Fibroblast of lung (primary cell): Measurements from ENCODE around the gene WDR44. TPM values are rescaled to one million over a fixed set of nuclear protein-coding genes. Genes with fewer than 3 reads are reported as not detected.
A peak's percentile ranks its signal among the peaks of the same experiment; 100 is the strongest.

Experiments
- DNase-seq, 2 donors: peaks; one replicate each; pipeline versions ENCODE4 v3.0.0 to v3.0.0-alpha.2; 2010; ENCODE audit warnings: low read depth in 2 of 2
- H2AFZ ChIP-seq: 2 replicates; pipeline ENCODE4 v1.5.1; 2012; ENCODE audit warnings: low read length, control low read depth, inconsistent platforms
- H3K27ac ChIP-seq: 2 replicates; pipeline ENCODE4 v1.5.1; 2011; ENCODE audit warnings: low read length, control low read depth; ENCODE audit not compliant: insufficient read depth
- H3K27me3 ChIP-seq: 2 replicates; pipeline ENCODE4 v1.5.1; 2011; ENCODE audit warnings: mild to moderate bottlenecking, low read length; ENCODE audit not compliant: control insufficient read depth, insufficient read depth
- H3K36me3 ChIP-seq: 2 replicates; pipeline ENCODE4 v1.5.1; 2011; ENCODE audit warnings: low read length; ENCODE audit not compliant: control insufficient read depth, insufficient read depth
- H3K4me1 ChIP-seq: 2 replicates; pipeline ENCODE4 v1.5.1; 2011; ENCODE audit warnings: low read length; ENCODE audit not compliant: control insufficient read depth, insufficient read depth; ENCODE audit errors: extremely low read depth
- H3K4me2 ChIP-seq: 2 replicates; pipeline ENCODE4 v1.5.1; 2011; ENCODE audit warnings: low read length, control low read depth; ENCODE audit not compliant: insufficient read depth; ENCODE audit errors: extremely low read depth
- H3K4me3 ChIP-seq, 4 experiments: fragments of 200-600 bp in 1 of 4; sonication (generic) in 1 of 4; replicated peaks in 1 of 4; 2 replicates each; pipeline ENCODE4 v1.5.1; 2011 to 2016; ENCODE audit warnings: low read length in 4 of 4, low read depth in 3 of 4, mild to moderate bottlenecking in 3 of 4, control low read depth in 2 of 4, inconsistent platforms in 1 of 4, mixed read lengths in 1 of 4; ENCODE audit not compliant: insufficient read depth in 1 of 4; ENCODE audit errors: control extremely low read depth in 1 of 4
- H3K79me2 ChIP-seq: 2 replicates; pipeline ENCODE4 v1.5.1; 2012; ENCODE audit warnings: mild to moderate bottlenecking, low read length, inconsistent platforms; ENCODE audit not compliant: control insufficient read depth, insufficient read depth
- H3K9ac ChIP-seq: 2 replicates; pipeline ENCODE4 v1.5.1; 2011; ENCODE audit warnings: mild to moderate bottlenecking, low read length, control low read depth; ENCODE audit not compliant: insufficient read depth
- H3K9me3 ChIP-seq: 2 replicates; pipeline ENCODE4 v1.5.1; 2012; ENCODE audit warnings: low read depth, low read length; ENCODE audit not compliant: control insufficient read depth, insufficient read depth
- H4K20me1 ChIP-seq: 2 replicates; pipeline ENCODE4 v1.5.1; 2011; ENCODE audit warnings: low read length; ENCODE audit not compliant: control insufficient read depth, insufficient read depth; ENCODE audit errors: extremely low read depth
- EZH2 ChIP-seq: IDR thresholded peaks from 2 replicates; pipeline ENCODE4 v1.5.1; 2012; ENCODE audit warnings: low read length, control low read depth, mild to moderate bottlenecking; ENCODE audit errors: missing control alignments
- polyA plus RNA-seq, 2 donors: library from polyadenylated mRNA; depleted of rRNA in 1 of 2; stranded (reverse) in 1 of 2; unstranded in 1 of 2; fragments of >200 nt; gene quantifications; 2 replicates each; pipeline ENCODE4 v1.2.1, GENCODE V29; 2011 to 2012; ENCODE audit warnings: missing spikeins in 1 of 2
- total RNA-seq: library from RNA; depleted of rRNA; stranded (reverse); fragments of >200 nt; gene quantifications from 2 replicates; pipeline ENCODE4 v1.2.1, GENCODE V29; 2014
- TF ChIP-seq, protein P1 (sequence below), 2 donors: IDR thresholded peaks in 1 of 2; conservative IDR thresholded peaks in 1 of 2; 1 replicate in 1 of 2; 2 replicates in 1 of 2; pipeline ENCODE4 v1.5.1; 2011 to 2012; ENCODE audit warnings: low read length in 2 of 2, control low read depth in 1 of 2, inconsistent platforms in 1 of 2, low read depth in 1 of 2, mild to moderate bottlenecking in 1 of 2

The WDR44 gene
- total and polyA plus RNA-seq, 2 donors (not counting 1 experiment from before 2014, with no cell fraction given), result 15.0 to 20.6 TPM

DNA sequence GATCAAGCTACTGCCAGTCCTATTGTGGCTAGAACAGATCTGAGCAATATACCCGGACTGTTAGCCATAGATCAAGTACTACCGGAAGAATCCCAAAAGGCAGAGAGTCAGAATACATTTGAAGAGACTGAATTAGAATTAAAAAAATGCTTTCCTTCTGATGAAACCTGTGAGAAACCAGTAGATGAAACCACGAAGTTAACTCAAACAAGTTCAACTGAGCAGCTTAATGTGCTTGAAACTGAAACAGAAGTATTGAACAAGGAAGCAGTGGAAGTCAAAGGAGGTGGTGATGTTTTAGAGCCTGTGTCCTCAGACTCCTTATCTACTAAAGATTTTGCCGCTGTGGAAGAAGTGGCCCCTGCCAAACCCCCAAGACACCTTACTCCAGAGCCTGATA is 46.8 kb downstream of the WDR44 start:
- Histone ChIP-seq H3K36me3 (no peaks in the 10 kb centered on the region), H4K20me1 (no peaks in the 10 kb centered on the region), H3K4me2 (no peak overlapping the region), H3K27ac (no peak overlapping the region), H3K27me3 (no peaks in the 10 kb centered on the region), H3K9me3 (no peaks in the 10 kb centered on the region), H3K9ac (no peak overlapping the region), H2AFZ (no peak overlapping the region), H3K79me2 (no peaks in the 10 kb centered on the region), H3K4me1 (no peaks in the 10 kb centered on the region), H3K4me3 (no peak overlapping the region)
- DNase-seq, result peak; percentile 20 to 44
- no peak for TF ChIP-seq EZH2
- TF ChIP-seq, protein P1, sequence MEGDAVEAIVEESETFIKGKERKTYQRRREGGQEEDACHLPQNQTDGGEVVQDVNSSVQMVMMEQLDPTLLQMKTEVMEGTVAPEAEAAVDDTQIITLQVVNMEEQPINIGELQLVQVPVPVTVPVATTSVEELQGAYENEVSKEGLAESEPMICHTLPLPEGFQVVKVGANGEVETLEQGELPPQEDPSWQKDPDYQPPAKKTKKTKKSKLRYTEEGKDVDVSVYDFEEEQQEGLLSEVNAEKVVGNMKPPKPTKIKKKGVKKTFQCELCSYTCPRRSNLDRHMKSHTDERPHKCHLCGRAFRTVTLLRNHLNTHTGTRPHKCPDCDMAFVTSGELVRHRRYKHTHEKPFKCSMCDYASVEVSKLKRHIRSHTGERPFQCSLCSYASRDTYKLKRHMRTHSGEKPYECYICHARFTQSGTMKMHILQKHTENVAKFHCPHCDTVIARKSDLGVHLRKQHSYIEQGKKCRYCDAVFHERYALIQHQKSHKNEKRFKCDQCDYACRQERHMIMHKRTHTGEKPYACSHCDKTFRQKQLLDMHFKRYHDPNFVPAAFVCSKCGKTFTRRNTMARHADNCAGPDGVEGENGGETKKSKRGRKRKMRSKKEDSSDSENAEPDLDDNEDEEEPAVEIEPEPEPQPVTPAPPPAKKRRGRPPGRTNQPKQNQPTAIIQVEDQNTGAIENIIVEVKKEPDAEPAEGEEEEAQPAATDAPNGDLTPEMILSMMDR (conservative IDR thresholded peaks at IDR 0.05 in 1 of 2, IDR thresholded peaks at IDR 0.05 in 1 of 2; ENCODE audit: low read depth in 1 of 2, low read length in 2 of 2), result no peak

- Histone ChIP-seq H3K4me3 (no peak overlapping the region), H3K4me1 (no peaks in the 10 kb centered on the region), H3K27ac (no peak overlapping the region), H3K4me2 (no peak overlapping the region), H3K9me3 (no peaks in the 10 kb centered on the region), H2AFZ (no peak overlapping the region), H4K20me1 (no peaks in the 10 kb centered on the region), H3K27me3 (no peaks in the 10 kb centered on the region), H3K9ac (no peak overlapping the region), H3K79me2 (no peaks in the 10 kb centered on the region), H3K36me3 (no peaks in the 10 kb centered on the region)
- peak in 1 of 2 donors; percentile 61 for DNase-seq
- TF ChIP-seq, protein P1 (conservative IDR thresholded peaks at IDR 0.05 in 1 of 2, IDR thresholded peaks at IDR 0.05 in 1 of 2; ENCODE audit: low read depth in 1 of 2, low read length in 2 of 2), result no peak
- no peak for TF ChIP-seq EZH2
These were observed 50.2 kb downstream of the WDR44 start for GRCh38 chrX:118396113-118396512.

DNA sequence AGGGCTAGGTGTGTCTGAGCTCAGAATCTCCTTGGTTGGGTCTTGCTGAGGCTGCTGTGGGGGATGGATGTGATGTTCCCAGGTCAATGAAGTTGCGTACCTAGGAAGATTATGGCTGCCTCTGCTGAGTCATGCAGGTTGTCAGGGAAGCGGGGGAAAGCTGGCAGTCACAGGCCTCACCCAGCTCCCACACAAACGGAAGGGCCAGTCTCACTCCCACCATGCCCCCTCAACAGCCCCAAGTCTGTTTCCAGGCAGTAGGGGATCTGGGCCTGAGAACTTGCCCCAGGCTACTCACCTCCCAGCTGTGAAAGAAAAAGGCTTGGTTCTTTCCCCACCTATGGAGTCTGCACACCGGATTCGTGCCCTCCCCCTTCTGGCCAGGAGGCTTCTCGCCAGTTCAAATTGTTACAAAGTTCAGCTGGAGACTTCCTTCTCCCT is 72.9 kb downstream of the WDR44 start:
- H3K27ac ChIP-seq, result no peak overlapping the region
- DNase-seq, result no peak
- no peak overlapping the region for H3K4me3 ChIP-seq
- H3K4me2 ChIP-seq, result no peak overlapping the region
- no peaks in the 10 kb centered on the region for H3K9me3 ChIP-seq
- TF ChIP-seq, protein P1 (conservative IDR thresholded peaks at IDR 0.05 in 1 of 2, IDR thresholded peaks at IDR 0.05 in 1 of 2; ENCODE audit: low read depth in 1 of 2, low read length in 2 of 2), result no peak
- TF ChIP-seq EZH2, result no peak
- H3K36me3 ChIP-seq, result no peaks in the 10 kb centered on the region
- H3K9ac ChIP-seq, result no peak overlapping the region
- H3K4me1 ChIP-seq, result no peaks in the 10 kb centered on the region
- no peaks in the 10 kb centered on the region for H4K20me1 ChIP-seq
- no peaks in the 10 kb centered on the region for H3K27me3 ChIP-seq
- H2AFZ ChIP-seq, result no peak overlapping the region
- no peaks in the 10 kb centered on the region for H3K79me2 ChIP-seq
